Stimulated activated CD8-positive, alpha-beta memory T cell treated with anti-CD3 and anti-CD28 coated beads, Interleukin-12 subunit alpha, Interleukin-12 subunit beta, amount 100 ng/mL, for 24 hours (primary cell): ENCODE measurements around the gene SSC5D.

Experiments used
- DNase-seq: peaks from one replicate; pipeline ENCODE4 v3.0.0-alpha.2; 2020; ENCODE audit errors: extremely low read depth

The SSC5D gene

GRCh38 chr19:55554741-55555152 lies 66.5 kb downstream of the SSC5D start:
- DNase-seq = no peak

GRCh38 chr19:55559684-55560083 lies 71.4 kb downstream of the SSC5D start:
- DNase-seq = no peak

GRCh38 chr19:55563261-55563690 lies 75.0 kb downstream of the SSC5D start:
- DNase-seq = no peak

GRCh38 chr19:55566823-55567222 lies 78.6 kb downstream of the SSC5D start:
- no peak for DNase-seq

GRCh38 chr19:55567708-55568328 lies 79.6 kb downstream of the SSC5D start:
- no peak for DNase-seq
